Gastroesophageal sphincter (tissue), 4 donors: ENCODE results near the gene DTD2. TPM values are rescaled to one million over a fixed set of nuclear protein-coding genes. Genes with fewer than 3 reads are reported as not detected.

ENCODE experiments used
- ATAC-seq: fragments of 150-250 bp; one replicate; pipeline ENCODE4 v1.9.1; 2016; ENCODE audit warnings: mild to moderate bottlenecking, moderate library complexity
- H3K27ac ChIP-seq, 4 donors: fragments of 200-600 bp; sonication (generic) in 3 of 4; 1 replicate in 3 of 4; 2 replicates in 1 of 4; pipeline ENCODE4 v1.5.1; 2016 to 2019
- H3K27me3 ChIP-seq: fragments of 200-600 bp; sonication (generic); one replicate; pipeline ENCODE4 v1.5.1; 2019
- H3K36me3 ChIP-seq, 2 donors: fragments of 200-600 bp; sonication (generic); one replicate each; pipeline ENCODE4 v1.5.1; 2019; ENCODE audit warnings: control low read depth in 1 of 2
- H3K4me1 ChIP-seq, 3 donors: fragments of 200-600 bp; sonication (generic); 1 replicate in 2 of 3; 2 replicates in 1 of 3; pipeline ENCODE4 v1.5.1; 2016 to 2019; ENCODE audit warnings: control low read depth in 2 of 3
- H3K4me3 ChIP-seq, 2 donors: fragments of 200-600 bp; sonication (generic); one replicate each; pipeline ENCODE4 v1.5.1; 2019; ENCODE audit warnings: mild to moderate bottlenecking in 1 of 2, moderate library complexity in 1 of 2
- H3K9me3 ChIP-seq, 3 donors: fragments of 200-600 bp; sonication (generic); one replicate each; pipeline ENCODE4 v1.5.1; 2017 to 2019; ENCODE audit warnings: control low read depth in 2 of 3
- CTCF ChIP-seq, 4 experiments: fragments of 200-600 bp in 2 of 4; fragments of 450-650 bp in 2 of 4; sonication (generic) in 1 of 4; IDR thresholded peaks; one replicate each; pipeline ENCODE4 v1.5.1; 2017 to 2019; ENCODE audit warnings: antibody characterized with exemption in 4 of 4, mild to moderate bottlenecking in 2 of 4, moderate library complexity in 2 of 4
- EP300 ChIP-seq: sonication (generic); formaldehyde crosslinking; IDR thresholded peaks from one replicate; pipeline ENCODE4 v1.6.1; 2017; ENCODE audit warnings: antibody characterized with exemption, mild to moderate bottlenecking
- POLR2A ChIP-seq, 2 donors: fragments of 450-650 bp; IDR thresholded peaks; one replicate each; pipeline ENCODE4 v1.6.1; 2017; ENCODE audit warnings: antibody characterized with exemption in 2 of 2, mild to moderate bottlenecking in 2 of 2, moderate library complexity in 1 of 2
- POLR2AphosphoS5 ChIP-seq: sonication (generic); formaldehyde crosslinking; IDR thresholded peaks from one replicate; pipeline ENCODE4 v1.6.1; 2017; ENCODE audit warnings: antibody characterized with exemption
- WGBS, 2 donors: methylation state at CpG; one replicate each; pipeline ENCODE4 v1.1.5; 2018; ENCODE audit warnings: low coverage in 1 of 2; 5-methylcytosine and 5-hydroxymethylcytosine counted together
- total RNA-seq, 4 donors: library from RNA; depleted of rRNA; stranded (reverse); fragments of >200 nt; gene quantifications; one replicate each; pipeline ENCODE4 v1.1.0, GENCODE V29; 2016

DTD2 gene
- total RNA-seq, 4 donors from 2014 or later = 21.3 to 31.1 (median 28.1) TPM

GRCh38 chr14:31405599-31406232 is 51.6 kb downstream of the DTD2 start:
- H3K27ac ChIP-seq = no peak overlapping the region
- no peak overlapping the region for H3K4me3 ChIP-seq
- ATAC-seq = no peak
- peaks cover 0 to 11% (median 0%) of the 10 kb centered on the region in 3 donors for H3K4me1 ChIP-seq
- 80 to 89% methylated on average over 4 of the region's 4 CpGs for WGBS, 2 donors
- peaks cover 0 to 7% of the 10 kb centered on the region in 2 donors for H3K36me3 ChIP-seq
- no peak for TF ChIP-seq POLR2A (IDR thresholded peaks at IDR 0.05)
- TF ChIP-seq POLR2AphosphoS5 = no peak
- TF ChIP-seq CTCF (IDR thresholded peaks at IDR 0.05) = no peak
- no peak for TF ChIP-seq EP300
- H3K9me3 ChIP-seq = no peaks in the 10 kb centered on the region
- H3K27me3 ChIP-seq = no peaks in the 10 kb centered on the region

GRCh38 chr14:31405106-31405505 is 52.2 kb downstream of the DTD2 start:
- H3K4me1 ChIP-seq = peaks cover 0 to 5% (median 0%) of the 10 kb centered on the region in 3 donors
- no peak overlapping the region for H3K27ac ChIP-seq
- ATAC-seq = no peak
- H3K27me3 ChIP-seq = no peaks in the 10 kb centered on the region
- H3K36me3 ChIP-seq = peaks cover 0 to 12% of the 10 kb centered on the region in 2 donors
- 94 to 100% methylated on average over 3 to 8 of the region's 8 CpGs for WGBS, 2 donors
- no peak overlapping the region for H3K4me3 ChIP-seq
- H3K9me3 ChIP-seq = no peaks in the 10 kb centered on the region
- TF ChIP-seq CTCF (IDR thresholded peaks at IDR 0.05) = no peak
- TF ChIP-seq EP300 = no peak
- TF ChIP-seq POLR2AphosphoS5 = no peak
- TF ChIP-seq POLR2A (IDR thresholded peaks at IDR 0.05) = no peak

GRCh38 chr14:31403707-31404106 is 53.6 kb downstream of the DTD2 start:
- no peak for ATAC-seq
- no peak overlapping the region for H3K4me3 ChIP-seq
- TF ChIP-seq POLR2AphosphoS5 (no peak), EP300 (no peak)

GRCh38 chr14:31402764-31403439 is 54.4 kb downstream of the DTD2 start:
- no peaks in the 10 kb centered on the region for H3K9me3 ChIP-seq
- no peaks in the 10 kb centered on the region for H3K4me1 ChIP-seq
- no peak overlapping the region for H3K27ac ChIP-seq
- no peak overlapping the region for H3K4me3 ChIP-seq
- H3K27me3 ChIP-seq = no peaks in the 10 kb centered on the region
- ATAC-seq = no peak
- peaks cover 0 to 33% of the 10 kb centered on the region in 2 donors for H3K36me3 ChIP-seq
- TF ChIP-seq POLR2AphosphoS5 (no peak), CTCF (IDR thresholded peaks at IDR 0.05) (no peak), EP300 (no peak), POLR2A (IDR thresholded peaks at IDR 0.05) (no peak)
- WGBS, 2 donors = 77 to 80% methylated on average over 2 of the region's 2 CpGs

More at GRCh38 chr14:31403707-31404106, 53.6 kb downstream of the DTD2 start:
- Histone ChIP-seq H3K36me3 (peaks cover 0 to 26% of the 10 kb centered on the region in 2 donors), H3K4me1 (no peaks in the 10 kb centered on the region), H3K27ac (no peak overlapping the region), H3K27me3 (no peaks in the 10 kb centered on the region), H3K9me3 (no peaks in the 10 kb centered on the region)
- WGBS, 2 donors = 97 to 100% methylated on average over 3 of the region's 3 CpGs

GRCh38 chr14:31401369-31401932 is 55.9 kb downstream of the DTD2 start:
- Histone ChIP-seq H3K4me1 (no peaks in the 10 kb centered on the region), H3K27me3 (no peaks in the 10 kb centered on the region), H3K4me3 (no peak overlapping the region), H3K9me3 (no peaks in the 10 kb centered on the region), H3K36me3 (peaks cover 0 to 43% of the 10 kb centered on the region in 2 donors), H3K27ac (no peak overlapping the region)
- 78 to 93% methylated on average over 2 of the region's 3 CpGs for WGBS, 2 donors
- no peak for ATAC-seq
- TF ChIP-seq CTCF (IDR thresholded peaks at IDR 0.05) (no peak), EP300 (no peak), POLR2AphosphoS5 (no peak), POLR2A (IDR thresholded peaks at IDR 0.05) (no peak)
